Non-pigmented ciliary epithelial cell (primary cell): Measurements from ENCODE around the gene ERBB4.

Experiments
- DNase-seq: peaks from one replicate; pipeline ENCODE4 v3.0.0-alpha.2; 2010; ENCODE audit warnings: low read depth

ERBB4 gene

DNA sequence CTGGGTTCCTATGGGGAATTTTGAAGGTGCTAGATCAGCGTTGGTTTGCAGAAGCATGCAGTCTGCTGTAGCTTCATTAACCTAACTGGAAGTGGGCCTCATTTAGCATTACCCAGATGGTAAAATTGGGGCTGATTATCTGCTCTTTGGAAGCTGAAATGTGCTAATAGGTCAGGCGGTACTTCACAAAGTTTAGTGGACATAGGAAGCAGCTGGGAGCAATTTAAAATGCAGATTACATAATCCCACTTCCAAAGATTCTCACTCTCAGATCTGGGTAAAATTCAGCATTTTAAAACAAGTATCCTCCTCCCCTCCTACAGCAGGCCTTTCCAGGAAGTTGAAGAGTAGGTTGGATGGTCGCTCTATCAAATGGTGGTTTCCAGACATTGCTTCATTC is 1075.2 kb downstream of the ERBB4 start:
- no peak for DNase-seq

DNA sequence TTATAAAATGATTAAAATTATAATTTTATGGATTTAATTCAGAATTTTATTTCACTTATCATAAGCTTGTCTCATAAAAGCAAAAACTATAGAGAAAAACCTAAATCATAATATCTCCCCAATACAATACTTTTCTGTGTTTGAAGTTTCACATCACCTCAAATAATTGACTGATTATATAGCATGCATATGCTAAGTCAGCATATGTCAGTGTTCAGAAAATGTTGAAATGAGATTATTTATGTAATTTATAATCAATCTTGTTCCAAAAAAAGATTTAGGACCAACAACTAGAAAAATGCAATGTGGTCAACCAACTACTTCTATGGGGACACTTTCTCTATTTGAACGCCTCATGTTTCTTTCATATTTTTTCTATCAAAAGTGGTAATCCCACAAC is 1079.6 kb downstream of the ERBB4 start:
- DNase-seq, result no peak

DNA sequence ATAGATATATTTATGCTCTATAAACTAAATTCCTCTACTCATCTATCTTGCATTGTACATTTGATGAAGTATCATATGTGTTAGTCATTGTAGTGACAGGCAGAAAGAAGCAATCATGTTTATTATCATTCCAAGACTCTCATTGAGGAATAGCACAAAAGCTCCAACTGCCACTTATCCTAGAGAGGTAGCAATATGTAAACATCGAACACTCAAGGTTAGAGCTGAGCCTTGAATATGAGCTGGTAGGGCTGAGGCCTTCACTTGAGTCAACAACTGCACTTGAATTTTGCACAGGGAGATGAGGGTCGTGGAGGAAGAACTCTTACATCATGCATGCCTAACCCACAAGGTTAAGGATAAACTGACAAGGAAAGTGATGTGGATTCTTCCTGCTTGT is 1081.3 kb downstream of the ERBB4 start:
- DNase-seq, result no peak

DNA sequence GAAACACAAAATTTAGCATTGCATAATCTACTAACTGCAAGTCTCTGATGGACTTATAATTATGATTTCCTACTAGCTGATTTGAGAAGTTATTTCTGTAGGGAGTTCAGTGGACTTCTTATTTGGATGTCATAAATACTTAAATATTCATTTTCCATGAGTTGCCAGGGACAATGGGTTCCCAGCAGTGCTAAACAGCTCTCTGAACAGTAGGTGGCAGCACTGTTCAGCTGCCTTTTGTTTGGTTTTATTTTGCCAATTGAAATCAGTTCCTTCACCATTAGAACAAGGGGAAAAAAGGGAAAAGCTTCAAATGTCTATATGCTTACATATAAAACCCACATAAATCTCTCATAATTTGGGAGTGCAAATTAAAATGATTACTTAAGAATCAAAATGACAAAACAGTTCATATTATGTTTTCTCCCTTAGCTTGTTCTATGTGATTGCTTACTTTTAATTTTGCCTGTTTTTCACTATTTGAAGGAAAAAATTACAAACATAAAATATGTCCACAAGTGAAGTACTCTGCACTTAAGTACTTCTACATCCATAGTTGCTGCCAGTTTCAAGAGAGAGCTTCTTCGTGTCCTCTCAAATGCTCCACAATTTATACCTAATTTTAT is 1083.3 kb downstream of the ERBB4 start:
- DNase-seq, result peak; percentile 5

DNA sequence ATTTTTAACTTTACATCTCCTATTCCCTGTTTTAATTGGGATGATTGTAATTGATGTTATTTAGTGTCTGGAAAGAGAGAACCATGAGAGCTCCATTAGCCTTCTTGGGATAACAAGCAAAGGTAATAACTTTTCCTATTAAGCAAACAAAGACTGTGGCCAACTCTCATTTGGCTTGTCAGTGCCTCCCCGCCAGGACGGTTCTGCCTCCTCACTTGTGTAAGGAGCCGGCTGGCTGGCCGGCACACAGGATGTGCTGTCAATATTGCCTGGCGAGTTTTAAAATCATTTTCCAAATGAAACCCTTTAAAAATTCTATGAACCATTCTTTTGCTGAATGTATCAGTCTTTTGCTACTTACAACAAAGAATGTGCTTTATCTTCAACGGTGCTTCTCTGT is 1083.9 kb downstream of the ERBB4 start:
- no peak for DNase-seq

DNA sequence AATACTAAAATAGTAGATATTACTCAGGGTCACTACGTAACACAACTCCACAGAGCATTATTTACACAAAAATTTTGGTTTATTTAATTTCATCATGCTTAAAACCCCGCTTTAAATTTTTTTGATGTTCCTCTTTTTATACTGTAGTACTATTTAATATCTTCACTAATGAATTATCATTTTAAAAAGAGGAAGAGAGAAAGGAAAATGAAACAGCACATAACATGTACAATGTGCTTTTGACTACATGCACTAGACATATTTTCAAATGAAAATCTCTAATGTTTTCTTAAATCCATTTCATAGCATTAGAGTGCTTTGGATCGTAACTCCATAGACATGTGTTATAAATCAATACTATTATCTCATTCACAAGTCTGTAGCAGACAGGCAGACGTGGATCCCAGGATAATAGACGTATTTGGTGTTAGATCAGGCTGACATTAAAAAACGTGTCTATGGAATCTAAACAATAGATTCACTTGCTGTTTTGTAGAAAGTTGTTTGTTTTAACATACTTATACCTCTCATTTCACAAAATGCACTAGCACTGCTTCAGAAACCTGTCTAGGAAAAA is 1085.2 kb downstream of the ERBB4 start:
- DNase-seq, result no peak

DNA sequence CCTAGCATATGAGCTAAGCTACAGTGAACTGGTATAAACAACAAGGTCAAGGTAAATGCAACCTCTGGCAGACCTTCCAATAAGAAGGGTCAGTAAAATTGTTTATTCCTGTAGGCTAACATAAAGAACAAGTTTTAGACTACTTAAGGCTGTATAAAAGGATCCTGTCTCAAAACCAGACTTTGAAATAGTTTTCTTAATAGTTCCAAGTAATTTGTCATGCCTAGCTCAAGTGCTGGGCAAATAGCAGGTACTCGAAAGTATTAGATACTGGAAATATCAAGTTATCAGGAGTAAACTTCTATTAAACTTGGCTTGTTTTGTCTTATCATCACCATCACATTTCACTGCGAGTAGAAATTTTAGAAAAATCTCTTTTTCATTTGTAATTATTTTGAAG is 1087.0 kb downstream of the ERBB4 start:
- no peak for DNase-seq

DNA sequence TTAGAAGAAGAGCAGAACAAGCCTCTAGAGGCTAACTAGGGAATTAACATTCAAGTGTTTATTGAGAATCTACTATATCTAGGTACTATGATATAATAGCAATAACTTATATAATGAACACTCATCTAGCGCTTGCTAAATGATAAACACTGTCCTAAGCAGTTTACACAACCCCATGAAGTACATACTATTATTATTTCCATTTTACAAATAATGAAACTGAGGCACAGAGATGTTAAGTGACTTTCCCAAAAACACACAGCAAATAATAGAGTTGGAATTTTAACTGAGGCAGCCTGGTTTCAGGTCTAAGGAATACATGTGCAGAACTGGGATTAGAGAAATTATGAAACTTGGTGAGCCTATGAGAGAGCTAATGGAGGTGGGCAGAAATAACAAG is 1088.8 kb downstream of the ERBB4 start:
- no peak for DNase-seq

DNA sequence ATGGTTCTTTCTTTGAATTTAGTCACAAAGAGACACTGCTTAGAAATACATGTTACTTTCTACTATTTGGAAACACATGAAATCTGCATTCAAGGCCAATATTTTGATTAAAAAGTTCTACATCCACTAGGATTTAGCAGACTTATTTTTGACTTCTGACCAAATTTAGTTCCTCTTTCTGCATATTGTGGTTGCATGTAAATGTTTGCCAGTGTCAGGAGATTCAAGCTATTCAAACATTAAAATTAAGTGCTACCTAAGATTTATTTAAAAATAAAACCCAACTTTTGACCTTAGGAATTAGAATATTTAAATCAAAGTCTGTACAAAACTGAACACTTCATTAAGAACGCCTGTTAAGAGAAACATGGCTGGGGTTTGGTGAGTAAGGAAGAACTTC is 1091.1 kb downstream of the ERBB4 start:
- no peak for DNase-seq

DNA sequence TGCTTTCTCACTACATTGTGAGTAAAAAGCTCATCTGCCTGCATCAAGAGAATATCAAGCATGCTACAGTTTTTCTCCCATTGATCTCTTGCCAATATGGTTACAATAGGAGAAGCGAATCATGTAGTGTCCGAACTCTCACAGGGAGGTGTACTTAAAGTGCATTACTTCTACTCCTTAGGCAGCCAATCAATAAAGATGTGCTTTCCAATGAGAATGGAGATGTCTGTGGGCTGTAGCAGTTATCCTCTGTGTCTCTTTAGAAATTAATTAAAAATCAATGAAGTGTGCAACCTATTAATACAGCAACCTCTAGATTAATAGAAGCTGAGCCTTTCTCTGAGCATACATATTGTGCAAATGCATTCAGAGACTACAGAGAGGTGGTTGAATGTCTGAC is 1098.5 kb downstream of the ERBB4 start:
- DNase-seq, result no peak

DNA sequence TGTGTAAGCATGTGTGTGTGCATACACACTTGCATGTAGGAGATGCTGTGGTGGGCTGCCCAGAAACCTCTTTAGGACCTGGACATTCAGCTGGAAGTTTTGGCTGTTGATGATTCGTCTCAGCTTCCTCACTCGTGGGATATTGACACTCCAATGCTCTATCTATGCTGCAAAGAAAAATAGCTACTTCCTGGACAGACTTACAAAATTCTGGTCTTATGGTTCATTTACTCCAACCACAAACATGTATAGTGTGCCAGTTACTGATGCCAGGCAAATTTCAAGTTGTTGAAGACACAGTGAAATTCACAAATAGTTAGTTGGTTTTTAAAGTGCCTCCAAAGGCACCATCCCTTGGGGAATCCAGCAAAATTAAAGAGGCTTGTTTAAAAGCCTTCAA is 1099.6 kb downstream of the ERBB4 start:
- DNase-seq, result no peak

DNA sequence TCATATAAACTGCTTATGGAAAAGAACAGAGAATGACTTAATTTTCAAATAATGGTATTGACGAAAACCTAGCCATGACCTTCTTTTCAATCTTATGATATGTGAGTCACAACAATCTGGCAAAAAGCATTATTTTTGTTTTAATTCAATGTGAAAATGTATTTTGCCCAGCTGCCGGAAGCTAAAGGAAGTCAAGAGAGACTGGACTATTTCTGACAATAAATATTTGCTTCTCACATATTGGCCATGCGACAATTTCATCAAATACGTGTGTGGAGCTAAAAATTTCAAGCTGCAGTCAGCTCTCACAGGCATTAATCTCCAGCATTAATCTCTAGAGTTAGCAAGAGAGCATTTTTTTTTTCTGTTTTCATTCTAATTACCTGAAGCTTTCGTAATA is 1101.2 kb downstream of the ERBB4 start:
- DNase-seq, result no peak

DNA sequence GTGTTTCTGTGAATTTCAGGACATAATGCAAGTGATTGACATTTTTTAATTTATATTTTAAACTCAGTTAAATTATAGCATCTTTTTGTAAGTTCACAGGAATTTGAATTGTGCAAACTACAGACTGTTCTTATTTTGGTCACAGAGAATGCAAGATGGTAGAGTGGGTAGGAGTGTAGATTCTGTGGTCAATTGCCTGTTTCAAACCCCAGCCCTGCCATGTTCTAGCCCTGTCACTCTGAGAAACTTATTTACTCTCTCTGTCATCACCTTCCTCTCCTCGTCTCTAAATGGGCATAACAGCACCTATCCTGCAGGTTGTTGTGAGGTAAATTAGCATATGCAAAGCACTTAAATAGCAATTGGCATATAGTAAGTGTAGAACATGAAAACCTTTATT is 1102.4 kb downstream of the ERBB4 start:
- DNase-seq, result no peak

DNA sequence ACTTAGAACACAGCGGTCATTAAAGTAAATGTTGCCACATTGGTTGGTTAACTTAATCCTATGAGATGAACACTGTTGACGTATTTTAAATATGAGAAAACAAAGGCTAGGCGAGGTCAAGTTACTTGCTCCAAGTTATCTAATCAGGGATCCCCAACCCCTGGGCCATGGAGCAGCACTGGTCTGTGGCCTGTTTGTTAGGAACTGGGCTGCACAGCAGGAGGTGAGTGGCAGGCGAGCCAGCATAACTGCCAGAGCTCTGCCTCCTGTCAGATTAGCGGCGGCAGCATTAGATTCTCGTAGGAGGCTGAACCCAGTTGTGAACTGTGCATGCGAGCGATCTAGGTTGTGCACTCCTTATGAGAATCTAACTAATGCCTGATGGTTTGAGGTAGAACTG is 1103.3 kb downstream of the ERBB4 start:
- DNase-seq, result no peak

DNA sequence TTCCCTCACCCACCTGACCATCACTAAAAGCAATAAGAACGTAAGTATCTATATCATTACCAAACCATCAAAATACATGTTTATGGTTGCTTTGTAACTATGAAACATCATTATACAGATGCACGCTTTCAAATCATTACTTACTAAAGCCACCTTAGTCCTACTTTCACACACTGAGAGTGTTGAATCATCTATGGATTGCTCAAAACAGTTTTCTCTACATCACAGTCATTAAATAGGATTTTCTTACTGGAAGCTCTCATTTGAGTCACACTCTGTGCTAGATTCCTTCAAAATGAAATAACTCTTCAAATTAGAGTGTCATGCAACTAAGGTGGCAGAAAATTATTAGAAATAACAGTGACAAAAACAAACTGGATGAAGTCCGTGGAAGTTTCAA is 1103.8 kb downstream of the ERBB4 start:
- DNase-seq, result no peak

DNA sequence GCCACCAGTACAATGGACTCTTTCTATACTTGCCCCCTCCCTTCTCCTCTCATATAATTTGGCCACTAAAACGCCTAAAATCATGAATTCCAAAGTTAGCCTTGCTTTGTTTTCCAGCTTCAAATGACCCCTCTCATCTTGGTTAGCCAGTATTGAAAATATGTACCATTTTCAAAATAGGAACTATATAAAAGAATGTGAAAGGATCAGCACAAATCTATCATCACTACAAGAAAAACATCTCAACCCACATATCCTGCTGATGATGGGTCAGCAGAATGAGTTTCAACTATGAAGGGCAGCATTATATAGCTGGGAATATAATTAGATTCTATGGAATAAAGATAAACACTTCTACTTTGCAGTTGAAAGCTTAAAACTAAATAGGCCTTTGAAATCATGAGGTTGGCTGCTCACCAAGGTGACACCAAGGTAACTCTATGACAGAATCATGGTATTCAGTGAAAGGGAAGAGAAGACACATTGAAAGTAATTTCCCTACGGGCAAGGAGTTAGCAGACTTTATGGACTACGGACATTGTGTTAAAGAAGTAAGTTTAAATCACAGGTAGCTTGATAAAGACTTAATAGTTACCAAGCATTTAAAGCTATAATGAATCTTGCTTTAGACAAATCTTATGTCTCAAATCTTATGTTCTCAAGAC is 1109.2 kb downstream of the ERBB4 start:
- no peak for DNase-seq

DNA sequence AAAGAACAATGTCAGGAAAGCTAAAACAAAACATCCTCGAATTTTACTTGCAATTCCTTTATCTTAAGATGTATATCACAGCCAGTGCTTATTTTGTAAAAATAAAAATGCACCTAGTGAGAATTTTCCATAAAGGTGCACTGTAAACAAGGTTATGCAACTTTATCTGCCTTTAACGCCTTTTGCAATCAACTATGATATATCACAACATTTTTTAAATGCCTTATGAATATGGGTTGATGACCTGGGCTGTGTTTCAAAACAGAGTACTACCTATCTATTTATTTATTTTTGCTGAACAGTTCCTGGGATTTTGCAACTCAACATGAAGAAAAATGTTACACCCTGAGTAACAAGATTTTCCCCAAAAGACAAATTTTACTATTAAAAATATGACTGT is 1112.4 kb downstream of the ERBB4 start:
- DNase-seq, result no peak

DNA sequence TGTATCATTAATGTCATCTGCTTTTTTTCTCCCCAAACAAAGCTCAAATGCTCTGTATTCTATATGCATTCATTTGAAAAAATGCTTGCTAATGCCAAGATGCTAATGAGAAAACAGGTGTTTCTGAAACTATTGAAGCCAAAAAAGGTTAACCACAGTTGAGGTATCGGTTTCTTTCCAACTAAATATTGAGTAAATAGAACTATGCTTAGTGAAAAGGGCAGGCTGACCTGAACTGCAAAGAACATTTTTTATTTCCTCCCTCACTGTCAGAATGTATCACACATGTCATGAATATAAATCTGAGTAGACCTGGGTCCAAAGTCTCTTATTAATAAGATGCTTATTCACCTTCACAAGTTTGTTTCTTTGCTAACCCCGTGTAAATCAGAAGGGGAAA is 1115.6 kb downstream of the ERBB4 start:
- DNase-seq, result no peak

DNA sequence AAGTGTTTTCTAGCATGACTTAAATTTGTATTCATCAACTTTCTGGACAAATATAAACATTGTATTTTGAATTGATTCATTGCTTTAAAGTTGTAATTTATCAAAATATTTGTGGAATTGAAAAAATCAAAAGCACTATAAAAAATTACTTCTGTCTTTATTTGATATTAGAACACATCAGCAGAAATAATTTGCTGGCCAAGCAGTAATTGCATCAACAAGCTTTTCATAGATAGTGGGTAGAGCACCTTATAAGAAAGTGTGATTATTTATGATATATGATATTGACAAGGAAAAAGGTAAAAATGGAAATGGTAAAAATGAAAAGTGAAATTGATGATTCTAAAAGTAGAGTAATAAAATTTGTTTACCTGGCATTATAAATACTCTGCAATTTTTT is 1121.1 kb downstream of the ERBB4 start:
- no peak for DNase-seq

DNA sequence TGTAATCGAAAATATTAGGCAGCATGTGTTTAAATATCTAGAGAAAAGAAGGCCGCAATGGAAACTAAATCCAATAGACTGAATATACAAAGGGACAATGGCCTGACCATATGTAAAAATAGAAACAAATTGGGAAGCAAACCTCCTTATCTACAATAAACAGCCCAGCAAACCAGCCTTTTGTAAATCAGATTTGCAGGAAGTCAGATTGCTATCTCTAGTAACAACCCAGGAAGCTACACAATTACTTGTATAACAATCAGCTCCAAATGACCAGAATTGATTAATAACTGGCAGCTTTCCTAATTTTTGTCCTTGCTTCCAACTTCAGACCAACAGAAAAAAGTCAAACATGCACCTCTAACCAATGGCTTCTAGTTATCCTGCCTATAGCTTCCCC is 1122.2 kb downstream of the ERBB4 start:
- no peak for DNase-seq

DNA sequence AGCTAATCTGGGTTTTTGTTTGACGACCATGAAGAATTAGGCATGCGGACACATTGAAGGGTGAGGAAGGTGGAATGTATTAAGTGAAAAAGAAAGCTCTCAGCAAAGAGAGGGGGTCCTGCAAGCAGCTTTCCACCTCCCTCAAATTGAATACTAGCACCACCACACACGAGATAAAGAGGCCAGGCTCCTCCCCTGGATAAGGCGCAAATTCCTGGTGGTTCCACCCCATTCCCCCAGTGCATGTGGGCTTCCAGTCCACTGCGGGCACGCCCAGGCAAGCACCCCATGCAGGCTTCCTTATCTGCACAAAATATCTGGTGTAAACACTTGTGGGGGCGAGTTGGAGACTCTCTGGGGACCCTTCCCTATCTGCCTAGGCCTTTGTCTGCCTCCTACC is 1124.9 kb downstream of the ERBB4 start:
- DNase-seq, result no peak

DNA sequence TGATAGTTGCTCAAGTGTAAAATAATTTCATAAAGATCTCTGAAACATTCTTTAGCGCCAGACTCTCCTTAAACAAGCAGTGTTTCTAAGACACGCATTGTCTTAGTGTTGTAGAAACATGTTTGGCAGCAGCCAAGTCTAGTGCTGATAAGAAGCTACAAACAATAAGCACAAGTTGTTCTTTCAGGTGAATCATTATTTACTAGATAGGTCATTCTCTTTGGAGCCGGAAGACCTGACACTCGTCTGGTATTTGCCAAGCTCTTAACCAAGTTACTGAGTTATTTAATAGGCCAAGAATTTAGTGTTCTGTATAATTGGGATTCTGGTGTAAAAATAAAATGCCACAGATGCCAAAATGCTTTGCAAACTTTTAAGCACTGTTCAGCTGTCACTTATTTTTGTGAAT is 1130.1 kb downstream of the ERBB4 start:
- peak; percentile 43 for DNase-seq

DNA sequence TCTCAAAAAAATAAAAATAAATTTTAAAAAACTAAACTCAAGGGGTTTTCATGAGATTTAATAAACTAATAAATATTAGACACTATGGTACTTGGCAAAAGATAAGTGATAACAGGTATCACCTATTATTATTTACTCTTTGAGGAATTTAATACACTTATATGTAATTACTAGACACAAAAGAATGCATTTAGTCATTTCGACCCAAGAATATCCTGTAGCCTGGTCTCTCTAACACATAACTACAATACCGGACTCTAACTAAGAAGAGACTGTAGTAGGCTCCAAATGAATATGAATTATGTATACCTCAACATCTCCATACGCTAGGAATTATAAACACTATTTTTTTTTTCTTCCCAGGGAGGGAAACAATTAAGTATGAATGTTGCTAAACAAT is 1131.5 kb downstream of the ERBB4 start:
- DNase-seq, result no peak

DNA sequence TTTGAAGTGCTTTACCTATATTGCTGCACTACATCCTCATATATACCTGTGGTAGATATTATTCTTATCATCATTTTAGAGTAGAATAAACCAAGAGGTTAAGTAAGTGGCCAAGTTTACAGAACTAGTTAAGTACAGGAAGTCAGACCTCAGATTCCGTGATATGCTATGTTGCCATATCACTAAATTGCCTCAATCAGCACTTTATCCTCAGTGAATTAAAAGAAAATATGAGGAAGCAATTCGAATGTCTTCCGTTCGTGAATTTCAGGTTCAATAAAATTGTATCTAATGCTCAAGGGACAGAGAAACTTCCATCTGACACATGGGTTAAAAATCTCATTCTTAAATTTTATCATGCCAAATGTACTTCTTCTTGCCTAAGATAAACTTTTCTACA is 1133.6 kb downstream of the ERBB4 start:
- DNase-seq, result no peak
